ENCODE data around the gene TTC1. TPM values are rescaled to one million over a fixed set of nuclear protein-coding genes. Genes with fewer than 3 reads are reported as not detected.

The TTC1 gene
- total and polyA plus RNA-seq, 12 donors, result 32.7 to 131 (median 47.5) TPM

- Histone ChIP-seq H3K27me3 (no peaks in the 10 kb centered on the region), H3K36me3 (replicated peaks in 1 of 2) (peaks cover 0 to 9% of the 10 kb centered on the region in 2 donors), H3K4me1 (replicated peaks in 1 of 2) (peaks cover 0 to 2% of the 10 kb centered on the region in 2 donors), H3K27ac (no peak overlapping the region), H3K4me3 (no peak overlapping the region), H3K9me3 (replicated peaks in 1 of 3) (no peaks in the 10 kb centered on the region)
- 79 to 87% (median 82%) methylated on average over 4 of the region's 4 CpGs for WGBS, 4 donors
- no peak for DNase-seq
- TF ChIP-seq POLR2A (IDR thresholded peaks at IDR 0.05) (no peak), CTCF (IDR thresholded peaks at IDR 0.05) (no peak)
- intact Hi-C loops (cut with DNase I), result no loop called here
Observed at GRCh38 chr5:160097991-160098390, 89.1 kb downstream of the TTC1 start.

GRCh38 chr5:160105686-160106360 is 96.9 kb downstream of the TTC1 start:
- WGBS, 4 donors, result 74 to 82% (median 80%) methylated on average over 4 of the region's 4 CpGs

GRCh38 chr5:160108124-160108523 is 99.2 kb downstream of the TTC1 start:
- Histone ChIP-seq H3K4me3 (no peak overlapping the region), H3K27me3 (no peaks in the 10 kb centered on the region), H3K27ac (no peak overlapping the region), H3K4me1 (replicated peaks in 1 of 2) (peaks cover 0 to 12% of the 10 kb centered on the region in 2 donors), H3K9me3 (replicated peaks in 1 of 3) (no peaks in the 10 kb centered on the region), H3K36me3 (replicated peaks in 1 of 2) (peaks cover 0 to 14% of the 10 kb centered on the region in 2 donors)
- no peak for DNase-seq
- TF ChIP-seq CTCF (IDR thresholded peaks at IDR 0.05) (no peak), POLR2A (IDR thresholded peaks at IDR 0.05) (no peak)
- WGBS, 4 donors, result 93 to 100% (median 96%) methylated on average over 2 of the region's 2 CpGs
- intact Hi-C loops (cut with DNase I), result no loop called here

More at GRCh38 chr5:160105686-160106360, 96.9 kb downstream of the TTC1 start:
- H3K9me3 ChIP-seq (replicated peaks in 1 of 3), result no peaks in the 10 kb centered on the region
- TF ChIP-seq POLR2A (IDR thresholded peaks at IDR 0.05) (no peak), CTCF (IDR thresholded peaks at IDR 0.05) (no peak)
- H3K27me3 ChIP-seq, result no peaks in the 10 kb centered on the region
- H3K36me3 ChIP-seq (replicated peaks in 1 of 2), result no peaks in the 10 kb centered on the region
- peaks cover 0 to 15% of the 10 kb centered on the region in 2 donors for H3K4me1 ChIP-seq (replicated peaks in 1 of 2)
- intact Hi-C loops (cut with DNase I), result no loop called here
- DNase-seq, result no peak
- no peak overlapping the region for H3K4me3 ChIP-seq
- H3K27ac ChIP-seq, result no peak overlapping the region

Small RNAs within 50 kb of the gene (small RNA-seq; reads per million reads assigned to genes)
- 0 reads per million in 2 donors for gene RF00019

Other genes starting within 250 kb of the TTC1 start
- 10 to 100 TPM in 1 of 9 donors, 1 to 10 TPM in 7, not detected in 1; 1.5 to 12.1 (median 5.0) TPM for gene ADRA1B, start 92.7 kb upstream of the TTC1 start, total RNA-seq
- 1 to 10 TPM in 2 of 3 donors, under 1 TPM in 1; 0.67 to 1.8 (median 1.6) TPM for gene ADRA1B, start 92.7 kb upstream of the TTC1 start, polyA plus RNA-seq
- 10 to 100 TPM; 16.9 to 32.9 (median 23.3) TPM for gene PWWP2A, start 110.3 kb downstream of the TTC1 start, total RNA-seq
- 10 to 100 TPM in 2 of 3 donors, 1 to 10 TPM in 1; 7.0 to 30.0 (median 13.5) TPM for gene PWWP2A, start 110.3 kb downstream of the TTC1 start, polyA plus RNA-seq
- gene FABP6, start 220.4 kb downstream of the TTC1 start, total RNA-seq, result 10 to 100 TPM in 2 of 9 donors, 1 to 10 TPM in 5, under 1 TPM in 1, not detected in 1; 0.39 to 12.8 (median 8.4) TPM
- gene FABP6, start 220.4 kb downstream of the TTC1 start, polyA plus RNA-seq, result 10 to 100 TPM; 12.6 to 29.4 (median 17.4) TPM